ENCODE data around the gene CSTF3.

DNA sequence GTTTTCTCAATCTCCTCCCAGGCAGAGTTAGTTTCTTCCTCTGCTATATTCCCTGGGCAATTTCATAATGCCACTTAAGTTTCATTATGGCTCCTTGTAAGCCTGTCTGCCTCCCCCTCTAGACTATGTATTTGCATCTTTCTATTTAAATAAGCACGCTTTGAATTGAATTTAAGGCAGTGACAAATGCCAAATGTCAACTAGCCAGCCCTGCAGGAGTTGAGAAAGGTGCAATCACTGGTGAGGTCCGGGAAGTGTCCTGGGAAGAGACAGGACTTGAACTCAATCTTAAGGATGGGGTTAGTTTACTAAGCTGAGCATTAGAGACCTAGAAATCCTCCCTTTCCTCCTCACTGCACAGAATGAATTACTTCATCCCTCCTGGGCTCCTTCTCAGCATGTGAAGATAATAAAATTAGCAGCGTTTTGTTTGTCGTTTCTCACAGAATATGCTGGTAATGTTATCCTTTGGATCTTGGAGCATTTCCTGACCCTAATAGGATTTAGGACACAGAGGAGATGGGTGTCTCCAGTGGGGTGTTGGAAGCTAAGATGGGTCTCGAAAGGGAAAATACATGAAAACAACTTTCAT, 120.3 kb downstream of the CSTF3 start:
- no peak for TF ChIP-seq CREB1 (CRISPR knock-in tag; IDR thresholded peaks at IDR 0.05)
- TF ChIP-seq JAZF1 (CRISPR knock-in tag; IDR thresholded peaks at IDR 0.05): no peak
- TF ChIP-seq, protein P1, sequence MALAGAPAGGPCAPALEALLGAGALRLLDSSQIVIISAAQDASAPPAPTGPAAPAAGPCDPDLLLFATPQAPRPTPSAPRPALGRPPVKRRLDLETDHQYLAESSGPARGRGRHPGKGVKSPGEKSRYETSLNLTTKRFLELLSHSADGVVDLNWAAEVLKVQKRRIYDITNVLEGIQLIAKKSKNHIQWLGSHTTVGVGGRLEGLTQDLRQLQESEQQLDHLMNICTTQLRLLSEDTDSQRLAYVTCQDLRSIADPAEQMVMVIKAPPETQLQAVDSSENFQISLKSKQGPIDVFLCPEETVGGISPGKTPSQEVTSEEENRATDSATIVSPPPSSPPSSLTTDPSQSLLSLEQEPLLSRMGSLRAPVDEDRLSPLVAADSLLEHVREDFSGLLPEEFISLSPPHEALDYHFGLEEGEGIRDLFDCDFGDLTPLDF (CRISPR knock-in tag; IDR thresholded peaks at IDR 0.05): no peak
- TF ChIP-seq PRRX2 (CRISPR knock-in tag; IDR thresholded peaks at IDR 0.05): no peak
- TF ChIP-seq TCF7 (CRISPR knock-in tag; IDR thresholded peaks at IDR 0.05; ENCODE audit: low read depth): no peak
- no peak for TF ChIP-seq SP1 (CRISPR knock-in tag; conservative IDR thresholded peaks at IDR 0.05)
- TF ChIP-seq MAX (CRISPR knock-in tag; IDR thresholded peaks at IDR 0.05): no peak
- TF ChIP-seq TEAD4 (CRISPR knock-in tag; IDR thresholded peaks at IDR 0.05): no peak
- no peak for TF ChIP-seq NFYB (CRISPR knock-in tag; conservative IDR thresholded peaks at IDR 0.05; ENCODE audit: low read depth)
- TF ChIP-seq, protein P2, sequence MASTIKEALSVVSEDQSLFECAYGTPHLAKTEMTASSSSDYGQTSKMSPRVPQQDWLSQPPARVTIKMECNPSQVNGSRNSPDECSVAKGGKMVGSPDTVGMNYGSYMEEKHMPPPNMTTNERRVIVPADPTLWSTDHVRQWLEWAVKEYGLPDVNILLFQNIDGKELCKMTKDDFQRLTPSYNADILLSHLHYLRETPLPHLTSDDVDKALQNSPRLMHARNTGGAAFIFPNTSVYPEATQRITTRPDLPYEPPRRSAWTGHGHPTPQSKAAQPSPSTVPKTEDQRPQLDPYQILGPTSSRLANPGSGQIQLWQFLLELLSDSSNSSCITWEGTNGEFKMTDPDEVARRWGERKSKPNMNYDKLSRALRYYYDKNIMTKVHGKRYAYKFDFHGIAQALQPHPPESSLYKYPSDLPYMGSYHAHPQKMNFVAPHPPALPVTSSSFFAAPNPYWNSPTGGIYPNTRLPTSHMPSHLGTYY (CRISPR knock-in tag; IDR thresholded peaks at IDR 0.05): no peak
- TF ChIP-seq, protein P3, sequence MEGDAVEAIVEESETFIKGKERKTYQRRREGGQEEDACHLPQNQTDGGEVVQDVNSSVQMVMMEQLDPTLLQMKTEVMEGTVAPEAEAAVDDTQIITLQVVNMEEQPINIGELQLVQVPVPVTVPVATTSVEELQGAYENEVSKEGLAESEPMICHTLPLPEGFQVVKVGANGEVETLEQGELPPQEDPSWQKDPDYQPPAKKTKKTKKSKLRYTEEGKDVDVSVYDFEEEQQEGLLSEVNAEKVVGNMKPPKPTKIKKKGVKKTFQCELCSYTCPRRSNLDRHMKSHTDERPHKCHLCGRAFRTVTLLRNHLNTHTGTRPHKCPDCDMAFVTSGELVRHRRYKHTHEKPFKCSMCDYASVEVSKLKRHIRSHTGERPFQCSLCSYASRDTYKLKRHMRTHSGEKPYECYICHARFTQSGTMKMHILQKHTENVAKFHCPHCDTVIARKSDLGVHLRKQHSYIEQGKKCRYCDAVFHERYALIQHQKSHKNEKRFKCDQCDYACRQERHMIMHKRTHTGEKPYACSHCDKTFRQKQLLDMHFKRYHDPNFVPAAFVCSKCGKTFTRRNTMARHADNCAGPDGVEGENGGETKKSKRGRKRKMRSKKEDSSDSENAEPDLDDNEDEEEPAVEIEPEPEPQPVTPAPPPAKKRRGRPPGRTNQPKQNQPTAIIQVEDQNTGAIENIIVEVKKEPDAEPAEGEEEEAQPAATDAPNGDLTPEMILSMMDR (IDR thresholded peaks at IDR 0.05): no peak
- no peak for TF ChIP-seq ZNF121 (CRISPR knock-in tag; IDR thresholded peaks at IDR 0.05)
- no peak for TF ChIP-seq AR (CRISPR knock-in tag; IDR thresholded peaks at IDR 0.05)
- no peak for TF ChIP-seq GABPB1 (CRISPR knock-in tag; IDR thresholded peaks at IDR 0.05)

Data from WTC11 (cell line).